Caki2 (cell line): ENCODE data around the gene OR2A5. TPM values are rescaled to one million over a fixed set of nuclear protein-coding genes. Genes with fewer than 3 reads are reported as not detected.

Experiments
- DNase-seq: peaks from one replicate; pipeline ENCODE4 v3.0.0-alpha.2; 2015; ENCODE audit warnings: low read depth
- in situ Hi-C: cut with HindIII; loops from 2 replicates; pipeline ENCODE4 v1.10.0; 2016; ENCODE audit warnings: low sequenced_read_pairs, low pct_unique_long_range_greater_than_20kb, mixed read lengths
- total RNA-seq: library from RNA; depleted of rRNA; stranded (reverse); fragments of >200 nt; shearing (Covaris generic); gene quantifications from 2 replicates; pipeline ENCODE4 v1.2.3, GENCODE V29; 2014; ENCODE audit warnings: low replicate concordance; rRNA removed

Gene OR2A5
- total RNA-seq, 1 experiment from 2014 or later, result not detected

DNA sequence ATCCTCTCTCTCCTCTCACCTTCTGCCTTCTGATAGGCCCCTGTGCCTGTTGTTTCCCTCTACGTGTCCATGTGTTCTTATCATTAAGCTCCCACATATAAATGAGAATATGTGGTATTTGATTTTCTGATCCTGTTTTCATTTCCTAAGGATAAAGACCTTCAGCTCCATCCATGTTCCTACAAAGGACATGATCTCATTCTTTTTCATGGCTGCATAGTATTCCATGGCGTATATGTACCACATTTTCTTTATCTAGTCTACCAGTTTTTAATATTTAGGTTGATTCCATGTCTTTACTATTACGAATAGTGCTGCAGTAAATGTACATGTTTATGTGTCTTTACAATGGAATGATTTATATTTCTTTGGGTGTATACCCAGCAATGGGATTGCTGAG is 41.9 kb downstream of the OR2A5 start:
- in situ Hi-C loops, result no loop called here
- no peak for DNase-seq

DNA sequence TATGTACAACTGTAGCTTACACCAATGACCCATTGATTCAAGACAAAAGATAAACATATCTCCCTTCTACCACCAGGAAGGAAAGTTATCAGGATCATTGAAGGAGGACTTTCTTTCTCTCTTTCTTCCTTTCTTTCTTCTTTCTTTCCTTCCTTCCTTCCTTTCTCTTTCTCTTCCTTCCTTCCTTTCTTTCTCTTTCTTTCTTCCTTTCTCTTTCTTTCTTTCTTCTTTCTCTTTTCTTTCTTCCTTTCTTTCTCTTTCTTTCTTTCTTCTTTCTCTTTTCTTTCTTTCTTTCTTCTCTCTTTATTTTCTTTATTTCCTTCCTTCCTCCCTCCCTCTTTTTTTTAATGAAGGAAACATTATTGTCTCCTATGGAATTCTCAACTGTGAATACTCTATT is 50.0 kb downstream of the OR2A5 start:
- no peak for DNase-seq
- in situ Hi-C loops, result no loop called here

DNA sequence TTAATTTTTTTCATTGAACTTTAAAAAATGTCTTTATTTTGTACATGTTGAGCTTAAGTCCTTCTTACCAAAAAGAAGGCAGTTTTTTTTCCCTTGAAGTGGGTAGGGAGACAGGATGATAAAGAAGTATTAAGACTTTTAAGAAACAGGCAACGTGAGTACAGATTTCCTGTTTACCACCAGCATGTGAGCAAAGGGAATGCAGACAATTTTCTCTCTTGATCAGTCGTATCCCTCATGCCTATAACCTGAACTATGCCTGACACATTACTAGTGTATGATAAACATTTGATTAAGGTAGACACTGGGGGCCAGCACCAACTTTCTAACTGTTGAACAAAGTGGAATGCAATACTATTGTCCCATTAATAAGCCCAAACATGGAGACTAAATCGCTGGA is 51.9 kb downstream of the OR2A5 start:
- in situ Hi-C loops, result no loop called here
- no peak for DNase-seq

DNA sequence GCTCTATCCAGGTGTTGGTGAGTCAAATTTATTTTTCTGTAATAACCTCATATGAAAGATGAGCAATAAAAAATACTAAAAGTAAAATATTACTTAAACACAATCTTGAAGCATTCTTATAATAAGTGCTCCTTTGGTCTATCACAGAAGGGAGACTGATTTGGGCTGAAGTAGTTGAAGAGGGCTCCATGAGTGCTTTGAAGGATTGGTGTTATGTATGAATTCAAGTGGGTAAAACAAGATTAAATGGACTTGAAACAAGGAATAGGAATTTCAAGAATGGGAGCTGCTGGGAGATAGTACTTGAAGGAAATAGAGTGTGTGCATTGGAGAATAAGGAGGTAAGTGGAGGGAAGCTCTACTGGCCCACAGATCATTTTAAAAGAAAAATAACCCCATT is 53.3 kb downstream of the OR2A5 start:
- DNase-seq, result no peak
- in situ Hi-C loops, result no loop called here

DNA sequence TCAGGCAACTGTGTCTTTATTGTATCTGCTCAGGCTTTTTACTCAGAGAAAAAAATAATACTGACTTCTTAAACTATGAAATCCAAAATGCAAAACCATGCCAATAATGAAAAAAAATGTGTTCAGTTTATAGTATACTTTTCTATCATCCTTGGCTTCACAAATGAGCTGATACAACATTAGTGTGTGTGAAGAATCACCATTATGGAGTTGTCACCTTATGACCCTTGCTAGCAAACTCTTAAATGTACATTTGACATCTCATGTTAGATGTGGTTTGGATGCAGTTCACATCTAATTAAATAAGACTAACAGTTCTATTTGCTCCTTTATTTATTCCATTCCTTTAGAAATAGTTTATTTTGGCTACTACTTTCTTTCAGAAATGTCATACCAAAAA is 56.5 kb downstream of the OR2A5 start:
- DNase-seq, result no peak
- in situ Hi-C loops, result no loop called here

Other genes with a start within 250 kb of the OR2A5 start
- gene TCAF1, start 146.8 kb upstream of the OR2A5 start, total RNA-seq, result 24.0 and 28.7 TPM in 2 replicates
- not detected in 2 replicates for gene OR2F2, start 113.7 kb upstream of the OR2A5 start, total RNA-seq
- not detected in 2 replicates for gene OR2F1, start 94.1 kb upstream of the OR2A5 start, total RNA-seq
- gene OR6B1, start 48.6 kb upstream of the OR2A5 start, total RNA-seq, result not detected in 2 replicates
- gene OR2A25, start 20.9 kb downstream of the OR2A5 start, total RNA-seq, result not detected in 2 replicates
- not detected in 2 replicates for gene OR2A12, start 37.3 kb downstream of the OR2A5 start, total RNA-seq
- gene OR2A2, start 60.6 kb downstream of the OR2A5 start, total RNA-seq, result not detected in 2 replicates
- not detected in 2 replicates for gene OR2A14, start 74.2 kb downstream of the OR2A5 start, total RNA-seq
- 0.84 and 1.3 TPM in 2 replicates for gene CTAGE4, start 134.5 kb downstream of the OR2A5 start, total RNA-seq
- 3.1 and 4.8 TPM in 2 replicates for gene ARHGEF35, start 146.9 kb downstream of the OR2A5 start, total RNA-seq
- gene OR2A42, start 190.7 kb downstream of the OR2A5 start, total RNA-seq, result not detected in 2 replicates
- 0.47 TPM in 1 of 2 replicates, not detected in the other for gene OR2A7, start 215.8 kb downstream of the OR2A5 start, total RNA-seq
- 1.3 TPM in 1 of 2 replicates, not detected in the other for gene CTAGE8, start 220.3 kb downstream of the OR2A5 start, total RNA-seq